A549 (cell line): ENCODE results near the gene ADAM10. TPM values are rescaled to one million over a fixed set of nuclear protein-coding genes. Genes with fewer than 3 reads are reported as not detected.

Experiments used
- ATAC-seq, 2 experiments: fragments of 200-7000 bp in 1 of 2; fragments of >200 bp in 1 of 2; cut with Nextera tagmentation in 1 of 2; cut with Tn5 transposase in 1 of 2; 3 replicates each; pipeline versions ENCODE4 v1.8.0 to v1.9.1; 2018 to 2020; ENCODE audit warnings: mild to moderate bottlenecking in 1 of 2, moderate library complexity in 1 of 2
- CTCF ChIA-PET: fragments of 300-600 bp; sonication (Branson Sonifier 250); formaldehyde crosslinking; extraction: SDS; loops from one replicate; lab custom pipeline; 2021; ENCODE audit warnings: antibody characterized with exemption, inconsistent platforms; lab: Yijun Ruan, JAX
- POLR2A ChIA-PET: fragments of 350-600 bp; formaldehyde crosslinking; extraction: SDS; loops from one replicate; lab custom pipeline; 2021; ENCODE audit warnings: antibody characterized with exemption, inconsistent platforms; lab: Yijun Ruan, JAX
- DNase-seq, 2 experiments: peaks; one replicate each; pipeline versions ENCODE4 v3.0.0 to v3.0.0-alpha.2; 2011 to 2016; ENCODE audit warnings: low read depth in 1 of 2, low spot score in 1 of 2
- FAIRE-seq: peaks from 2 replicates; lab custom pipeline; 2011; peaks lifted over from hg19 to GRCh38; lab: Jason Lieb, UNC
- H3K27ac ChIP-seq, 2 experiments: fragments of >200 bp; sonication (Bioruptor Twin); formaldehyde crosslinking; 3 replicates each; pipeline ENCODE4 v1.5.1; 2016 to 2017
- H3K4me1 ChIP-seq: fragments of >200 bp; sonication (Bioruptor Twin); formaldehyde crosslinking; 3 replicates; pipeline ENCODE4 v1.6.1; 2016
- H3K4me2 ChIP-seq: fragments of >200 bp; sonication (Bioruptor Twin); formaldehyde crosslinking; 3 replicates; pipeline ENCODE4 v1.6.1; 2016
- H3K4me3 ChIP-seq: fragments of >200 bp; sonication (Bioruptor Twin); formaldehyde crosslinking; 3 replicates; pipeline ENCODE4 v1.5.1; 2016
- H3K9me3 ChIP-seq: fragments of >200 bp; sonication (Bioruptor Twin); formaldehyde crosslinking; 3 replicates; pipeline ENCODE4 v1.6.1; 2016
- BHLHE40 ChIP-seq: IDR thresholded peaks from 2 replicates; pipeline ENCODE4 v1.6.1; 2012; ENCODE audit warnings: low read depth, low read length, inconsistent platforms
- CEBPB ChIP-seq, 2 experiments: fragments of >200 bp in 1 of 2; sonication (Bioruptor Twin) in 1 of 2; formaldehyde crosslinking in 1 of 2; IDR thresholded peaks; 2 replicates each; pipeline ENCODE4 v1.6.1; 2012 to 2016
- E2F6 ChIP-seq: IDR thresholded peaks from 2 replicates; pipeline ENCODE4 v1.6.1; 2012; ENCODE audit warnings: low read depth, borderline replicate concordance
- ELK1 ChIP-seq: fragments of 150-350 bp; IDR thresholded peaks from 2 replicates; pipeline ENCODE4 v1.6.1; 2014; ENCODE audit warnings: low read depth, mild to moderate bottlenecking, low read length
- EP300 ChIP-seq, 2 experiments: fragments of >200 bp; sonication (Bioruptor Twin); formaldehyde crosslinking; IDR thresholded peaks; 2 replicates in 1 of 2; 3 replicates in 1 of 2; pipeline ENCODE4 v1.6.1; 2016 to 2017
- ESRRA ChIP-seq: fragments of 150-350 bp; IDR thresholded peaks from 2 replicates; pipeline ENCODE4 v1.6.1; 2014; ENCODE audit warnings: mild to moderate bottlenecking, low read length, borderline replicate concordance
- FOSL2 ChIP-seq, 2 experiments: fragments of 450-650 bp in 1 of 2; fragments of >200 bp in 1 of 2; sonication (Bioruptor Twin) in 1 of 2; formaldehyde crosslinking; IDR thresholded peaks; 2 replicates each; pipeline versions ENCODE4 v1.5.0 to v1.6.1; 2016 to 2020; ENCODE audit warnings: mild to moderate bottlenecking in 1 of 2, moderate library complexity in 1 of 2
- FOXS1 ChIP-seq: fragments of 250-450 bp; sonication (Bioruptor Pico); IDR thresholded peaks from 2 replicates; pipeline ENCODE4 v1.5.0; 2020; ENCODE audit warnings: mild to moderate bottlenecking, moderate library complexity
- GATA3 ChIP-seq: IDR thresholded peaks from 2 replicates; pipeline ENCODE4 v1.6.1; 2012; ENCODE audit warnings: borderline replicate concordance
- HES2 ChIP-seq: fragments of >200 bp; sonication (Bioruptor Twin); formaldehyde crosslinking; IDR thresholded peaks from 2 replicates; pipeline ENCODE4 v1.6.1; 2016
- HOXA7 ChIP-seq: fragments of 250-450 bp; sonication (Bioruptor Pico); IDR thresholded peaks from 2 replicates; pipeline ENCODE4 v1.5.0; 2020; ENCODE audit warnings: mild to moderate bottlenecking, moderate library complexity
- MAZ ChIP-seq: fragments of 150-350 bp; IDR thresholded peaks from 2 replicates; pipeline ENCODE4 v1.6.1; 2014; ENCODE audit warnings: antibody characterized with exemption, low read depth, low read length, borderline replicate concordance
- MYC ChIP-seq: IDR thresholded peaks from 2 replicates; pipeline ENCODE4 v1.6.1; 2012; ENCODE audit warnings: mild to moderate bottlenecking, inconsistent platforms, low read length, improper control_type of control experiment, borderline replicate concordance
- NPAS2 ChIP-seq: fragments of 250-450 bp; sonication (Bioruptor Pico); IDR thresholded peaks from 2 replicates; pipeline ENCODE4 v1.8.0; 2022; ENCODE audit warnings: mild to moderate bottlenecking, moderate library complexity, borderline replicate concordance
- NR3C1 ChIP-seq: fragments of >200 bp; sonication (Bioruptor Twin); formaldehyde crosslinking; IDR thresholded peaks from 3 replicates; pipeline ENCODE4 v1.6.1; 2017
- POLR2AphosphoS2 ChIP-seq: conservative IDR thresholded peaks from 2 replicates; pipeline ENCODE4 v1.6.1; 2012; ENCODE audit warnings: low read length, improper control_type of control experiment, inconsistent platforms
- RAD21 ChIP-seq, 2 experiments: fragments of >200 bp in 1 of 2; sonication (Bioruptor Twin) in 1 of 2; formaldehyde crosslinking in 1 of 2; IDR thresholded peaks in 1 of 2; conservative IDR thresholded peaks in 1 of 2; 2 replicates in 1 of 2; 3 replicates in 1 of 2; pipeline ENCODE4 v1.6.1; 2012 to 2018; ENCODE audit warnings: inconsistent platforms in 1 of 2
- RCOR1 ChIP-seq: fragments of 150-350 bp; IDR thresholded peaks from 2 replicates; pipeline ENCODE4 v1.6.1; 2014; ENCODE audit warnings: antibody characterized with exemption, low read length, low read depth
- REST ChIP-seq: fragments of 200-600 bp; sonication (generic); IDR thresholded peaks from 2 replicates; pipeline ENCODE4 v1.6.1; 2016; ENCODE audit warnings: antibody characterized with exemption, mild to moderate bottlenecking, moderate library complexity
- RNF2 ChIP-seq: fragments of 200-600 bp; sonication (generic); IDR thresholded peaks from 2 replicates; pipeline ENCODE4 v1.6.1; 2016; ENCODE audit warnings: low read depth, mild to moderate bottlenecking, antibody characterized with exemption, moderate library complexity, borderline replicate concordance
- TP53 ChIP-seq: fragments of 250-450 bp; sonication (Bioruptor Pico); IDR thresholded peaks from 2 replicates; pipeline ENCODE4 v1.5.0; 2021; ENCODE audit warnings: mild to moderate bottlenecking, moderate library complexity
- ZC3H11A ChIP-seq: fragments of 450-650 bp; IDR thresholded peaks from 2 replicates; pipeline ENCODE4 v1.6.1; 2014; ENCODE audit warnings: antibody characterized with exemption, mild to moderate bottlenecking
- WGBS: methylation state at CpG from one replicate; pipeline ENCODE4 v1.1.6; 2017; ENCODE audit errors: missing lambda C conversion rate; 5-methylcytosine and 5-hydroxymethylcytosine counted together
- polyA plus RNA-seq, 4 experiments: library from polyadenylated mRNA; depleted of rRNA in 3 of 4; stranded (reverse); fragments of >200 nt; fragmentation: RNase III in 1 of 4; extraction: RNeasy Plus Mini Kit Qiagen cat#74134 plus additional on column Dnase treatment in 1 of 4; gene quantifications; 2 replicates in 3 of 4; 3 replicates in 1 of 4; pipeline ENCODE4 v1.2.3, GENCODE V29; 2011 to 2017

Gene ADAM10
- polyA plus RNA-seq, 2 of the 4 experiments (the other 2 are of a cell fraction) = 200 to 210 TPM

- Histone ChIP-seq H3K4me1 (peaks cover 17% of the 10 kb centered on the region), H3K4me2 (peak overlapping the region; percentile 23), H3K9me3 (peaks cover under 1% of the 10 kb centered on the region; the same call in 1 of the 3 replicates), H3K27ac (peak overlapping the region in 1 of 2 experiments; percentile 66; a peak in 4 of 6 replicates), H3K4me3 (no peak overlapping the region)
- CTCF ChIA-PET = interaction anchor here (0.9 to 2.7 kb wide), 7 partner anchors 11 to 347 kb away, joined by 3 to 17 read pairs (median 5); no protein-coding TSS in a partner anchor
- ATAC-seq (peak; percentile 45 to 79; a peak in 4 of 6 replicates), DNase-seq (peak; percentile 43 to 70), FAIRE-seq (peak; percentile 95)
- WGBS = 63% methylated on average over 4 of the region's 4 CpGs
- POLR2A ChIA-PET = interaction anchor here (0.7 to 1.4 kb wide), 2 partner anchors 28 to 175 kb away, joined by 3 to 4 read pairs; no protein-coding TSS in a partner anchor
- TF ChIP-seq TP53 (CRISPR knock-in tag) (no peak), FOSL2 (IDR thresholded peaks at IDR 0.05) (no peak), FOSL2 (CRISPR knock-in tag; IDR thresholded peaks at IDR 0.05) (no peak), CEBPB (IDR thresholded peaks at IDR 0.05) (no peak), GATA3 (peak; percentile 75), RCOR1 (no peak)
These were observed 174.9 kb downstream of the ADAM10 start for GRCh38 chr15:58574631-58575030.

GRCh38 chr15:58573270-58573669 is 176.2 kb downstream of the ADAM10 start:
- no peak for FAIRE-seq
- POLR2A ChIA-PET = no interaction called here
- WGBS = 82% methylated on average over 4 of the region's 4 CpGs

GRCh38 chr15:58572521-58572920 is 177.0 kb downstream of the ADAM10 start:
- POLR2A ChIA-PET = no interaction called here
- peaks cover 3% of the 10 kb centered on the region; the same call in 1 of the 3 replicates for H3K9me3 ChIP-seq
- TF ChIP-seq NR3C1 (no peak), POLR2AphosphoS2 (no peak), RNF2 (no peak), HOXA7 (CRISPR knock-in tag) (no peak), MAZ (no peak), FOXS1 (CRISPR knock-in tag) (no peak), REST (no peak), CEBPB (IDR thresholded peaks at IDR 0.05) (no peak), BHLHE40 (no peak), ZC3H11A (no peak), ELK1 (no peak), ESRRA (no peak), EP300 (IDR thresholded peaks at IDR 0.05) (no peak), NPAS2 (CRISPR knock-in tag) (no peak)
- TF ChIP-seq, all 56 proteins: peak for 0
- ATAC-seq = no peak
- Histone ChIP-seq H3K4me1 (peaks cover 24% of the 10 kb centered on the region), H3K4me3 (no peak overlapping the region), H3K4me2 (no peak overlapping the region), H3K27ac (0 out of 6 replicates have a peak overlapping the region, but pooled peaks of 1 of the 2 experiments have one; percentile 3)
- no peak for FAIRE-seq
- WGBS = 78% methylated on average over 4 of the region's 4 CpGs
- no peak for DNase-seq
- CTCF ChIA-PET = interaction anchor here (0.5 kb wide), 1 partner anchor 16 kb away, joined by 3 read pairs; no protein-coding TSS in a partner anchor

More at GRCh38 chr15:58573270-58573669, 176.2 kb downstream of the ADAM10 start:
- Histone ChIP-seq H3K4me2 (no peak overlapping the region), H3K4me3 (no peak overlapping the region), H3K9me3 (peaks cover 3% of the 10 kb centered on the region; the same call in 1 of the 3 replicates), H3K4me1 (peaks cover 19% of the 10 kb centered on the region), H3K27ac (peak overlapping the region in 1 of 2 experiments; percentile 66; a peak in 3 of 6 replicates)
- CTCF ChIA-PET = interaction anchor here (1.7 to 2.7 kb wide), 2 partner anchors 12 to 345 kb away, joined by 5 to 17 read pairs; no protein-coding TSS in a partner anchor
- no peak for DNase-seq
- TF ChIP-seq GATA3 = no peak
- TF ChIP-seq FOXS1 (CRISPR knock-in tag) = no peak
- no peak for TF ChIP-seq HES2
- TF ChIP-seq HOXA7 (CRISPR knock-in tag) = no peak
- TF ChIP-seq MYC = no peak
- TF ChIP-seq RAD21 (conservative IDR thresholded peaks at IDR 0.05 in 1 of 2, IDR thresholded peaks at IDR 0.05 in 1 of 2) = no peak
- no peak for TF ChIP-seq E2F6
- no peak for ATAC-seq
